GM23338 (cell line): ENCODE measurements around the gene CD4.

Source experiments
- CTCF ChIP-seq, 2 experiments: fragments of 200-600 bp in 1 of 2; sonication (generic) in 1 of 2; conservative IDR thresholded peaks; 2 replicates each; pipeline versions ENCODE4 v1.5.1 to v1.6.1; 2016 to 2017; ENCODE audit warnings: antibody characterized with exemption in 2 of 2, low read depth in 2 of 2, mild to moderate bottlenecking in 2 of 2, moderate library complexity in 1 of 2
- ETS1 ChIP-seq: IDR thresholded peaks from 2 replicates; pipeline ENCODE4 v1.6.1; 2016; ENCODE audit warnings: antibody characterized with exemption
- EZH2 ChIP-seq: fragments of 200-600 bp; sonication (generic); IDR thresholded peaks from one replicate; pipeline ENCODE4 v1.8.0; 2017; ENCODE audit warnings: antibody characterized with exemption, mild to moderate bottlenecking, low read depth; ENCODE audit not compliant: unreplicated experiment
- EZH2phosphoT487 ChIP-seq: fragments of 200-600 bp; sonication (generic); IDR thresholded peaks from one replicate; pipeline ENCODE4 v1.8.1; 2018; ENCODE audit warnings: antibody characterized with exemption; ENCODE audit not compliant: unreplicated experiment
- JUNB ChIP-seq: IDR thresholded peaks from one replicate; pipeline ENCODE4 v1.6.1; 2016; ENCODE audit warnings: antibody characterized with exemption; ENCODE audit not compliant: unreplicated experiment
- NANOG ChIP-seq: IDR thresholded peaks from 2 replicates; pipeline ENCODE4 v1.6.1; 2016; ENCODE audit warnings: antibody characterized with exemption, borderline replicate concordance
- POLR2AphosphoS5 ChIP-seq: IDR thresholded peaks from 2 replicates; pipeline ENCODE4 v1.6.1; 2016; ENCODE audit warnings: antibody characterized with exemption, low read depth
- REST ChIP-seq: IDR thresholded peaks from one replicate; pipeline ENCODE4 v1.6.1; 2018; ENCODE audit warnings: antibody characterized with exemption; ENCODE audit not compliant: unreplicated experiment

GRCh38 chr12:6824085-6824775 lies 34.9 kb downstream of the CD4 start:
- TF ChIP-seq CTCF (conservative IDR thresholded peaks at IDR 0.05; ENCODE audit: low read depth in 2 of 2) (no peak; a peak in 1 of 4 replicates), EZH2 (no peak), POLR2AphosphoS5 (no peak), EZH2phosphoT487 (no peak), NANOG (no peak), ETS1 (no peak), REST (no peak), JUNB (no peak)
